Renal cortex interstitium (tissue), 11 donors: ENCODE measurements around the gene IL24. TPM values are rescaled to one million over a fixed set of nuclear protein-coding genes. Genes with fewer than 3 reads are reported as not detected.

ENCODE experiments used
- DNase-seq, 11 donors: peaks; one replicate each; pipeline ENCODE4 v3.0.0-alpha.2; 2013; ENCODE audit warnings: low read depth in 9 of 11, low spot score in 4 of 11; ENCODE audit errors: extremely low read depth in 1 of 11
- polyA plus RNA-seq, 3 donors: library from polyadenylated mRNA; unstranded; fragments of 120-200 nt; gene quantifications; one replicate each; pipeline ENCODE4 v1.2.1, GENCODE V29; 2013; ENCODE audit not compliant: insufficient read length in 3 of 3

IL24 gene
- polyA plus RNA-seq, 3 donors: 0.23 to 0.33 (median 0.23) TPM

- DNase-seq: no peak
Measured at GRCh38 chr1:206939841-206940587, 42.8 kb downstream of the IL24 start.

GRCh38 chr1:206940588-206940936 lies 43.3 kb downstream of the IL24 start:
- DNase-seq: no peak

- DNase-seq: no peak
Measured at GRCh38 chr1:206941766-206942418, 44.6 kb downstream of the IL24 start.

- no peak for DNase-seq
Measured at GRCh38 chr1:206944703-206945102, 47.5 kb downstream of the IL24 start.

GRCh38 chr1:206945779-206946178 lies 48.5 kb downstream of the IL24 start:
- no peak for DNase-seq

GRCh38 chr1:206946261-206946660 lies 49.0 kb downstream of the IL24 start, which contains the start of gene PIGR:
Gene PIGR (minus strand): TSS chr1:206946466. CDS start chr1:206940531, 5,935 bp downstream.
- DNase-seq: no peak

- no peak for DNase-seq
Measured at GRCh38 chr1:206947255-206947654, 50.0 kb downstream of the IL24 start.

- no peak for DNase-seq
Measured at GRCh38 chr1:206949208-206949607, 52.0 kb downstream of the IL24 start.

- no peak for DNase-seq
Measured at GRCh38 chr1:206949641-206950040, 52.4 kb downstream of the IL24 start.

- DNase-seq: peak in 3 of 11 donors; percentile 59 to 68 (median 63)
Measured at GRCh38 chr1:206951318-206952100, 54.3 kb downstream of the IL24 start.

GRCh38 chr1:206952171-206952570 lies 54.9 kb downstream of the IL24 start:
- no peak for DNase-seq

GRCh38 chr1:206953126-206953525 lies 55.9 kb downstream of the IL24 start:
- DNase-seq: no peak

- DNase-seq: no peak
Measured at GRCh38 chr1:206953626-206954025, 56.4 kb downstream of the IL24 start.

Other genes with a start within 250 kb of the IL24 start
- 10 to 100 TPM; 73.7 to 86.1 (median 78.5) TPM for gene MAPKAPK2, start 212.5 kb upstream of the IL24 start, polyA plus RNA-seq
- 1 to 10 TPM in 1 of 3 donors, under 1 TPM in 2; 0.65 to 1.5 (median 0.68) TPM for gene IL19, start 126.7 kb upstream of the IL24 start, polyA plus RNA-seq
- under 1 TPM; 0.39 to 0.65 (median 0.40) TPM for gene IL10, start 124.9 kb upstream of the IL24 start, polyA plus RNA-seq
- gene IL20, start 31.8 kb upstream of the IL24 start, polyA plus RNA-seq: not detected
- 1 to 10 TPM; 1.6 to 1.8 (median 1.7) TPM for gene FCMR, start 24.5 kb downstream of the IL24 start, polyA plus RNA-seq
- gene PIGR, start 49.0 kb downstream of the IL24 start, polyA plus RNA-seq: 1 to 10 TPM in 2 of 3 donors, under 1 TPM in 1; 0.85 to 1.9 (median 1.6) TPM
- 10 to 100 TPM in 1 of 3 donors, 1 to 10 TPM in 2; 8.1 to 10.5 (median 9.6) TPM for gene FCAMR, start 73.0 kb downstream of the IL24 start, polyA plus RNA-seq
- 10 to 100 TPM; 19.8 to 31.7 (median 21.0) TPM for gene C1orf116, start 135.3 kb downstream of the IL24 start, polyA plus RNA-seq
- gene YOD1, start 153.8 kb downstream of the IL24 start, polyA plus RNA-seq: 10 to 100 TPM; 12.7 to 16.4 (median 15.8) TPM
- 10 to 100 TPM; 15.7 to 28.2 (median 19.7) TPM for gene PFKFB2, start 155.8 kb downstream of the IL24 start, polyA plus RNA-seq
- gene C4BPB, start 191.4 kb downstream of the IL24 start, polyA plus RNA-seq: 1 to 10 TPM in 1 of 3 donors, under 1 TPM in 2; 0.29 to 1.0 (median 0.67) TPM
- under 1 TPM; 0.42 to 0.59 (median 0.43) TPM for gene C4BPA, start 206.8 kb downstream of the IL24 start, polyA plus RNA-seq